Suprapubic skin (tissue), 4 donors: Measurements from ENCODE around the gene SLCO2A1. TPM values are rescaled to one million over a fixed set of nuclear protein-coding genes. Genes with fewer than 3 reads are reported as not detected.

Source experiments
- DNase-seq, 2 donors: peaks; one replicate each; pipeline ENCODE4 v3.0.0-alpha.2; 2019; ENCODE audit warnings: low spot score in 2 of 2
- H3K27ac ChIP-seq: fragments of 200-600 bp; sonication (generic); one replicate; pipeline ENCODE4 v1.5.1; 2019
- H3K27me3 ChIP-seq: fragments of 200-600 bp; sonication (generic); one replicate; pipeline ENCODE4 v1.5.1; 2019
- H3K36me3 ChIP-seq: fragments of 200-600 bp; sonication (generic); one replicate; pipeline ENCODE4 v1.5.1; 2019
- H3K4me1 ChIP-seq: fragments of 200-600 bp; sonication (generic); one replicate; pipeline ENCODE4 v1.5.1; 2019
- H3K4me3 ChIP-seq: fragments of 200-600 bp; sonication (generic); one replicate; pipeline ENCODE4 v1.5.1; 2019; ENCODE audit warnings: mild to moderate bottlenecking
- H3K9me3 ChIP-seq: fragments of 200-600 bp; sonication (generic); one replicate; pipeline ENCODE4 v1.5.1; 2019
- CTCF ChIP-seq, 2 donors: fragments of 200-600 bp in 1 of 2; fragments of 450-650 bp in 1 of 2; sonication (generic) in 1 of 2; IDR thresholded peaks; one replicate each; pipeline ENCODE4 v1.5.1; 2016 to 2019; ENCODE audit warnings: antibody characterized with exemption in 2 of 2, mild to moderate bottlenecking in 1 of 2, moderate library complexity in 1 of 2
- EP300 ChIP-seq: sonication (generic); formaldehyde crosslinking; IDR thresholded peaks from one replicate; pipeline ENCODE4 v1.6.1; 2017; ENCODE audit warnings: antibody characterized with exemption
- POLR2A ChIP-seq, 2 donors: fragments of 450-650 bp; IDR thresholded peaks; one replicate each; pipeline ENCODE4 v1.6.1; 2017; ENCODE audit warnings: antibody characterized with exemption in 2 of 2, mild to moderate bottlenecking in 2 of 2, moderate library complexity in 2 of 2
- POLR2AphosphoS5 ChIP-seq, 3 donors: sonication (generic); formaldehyde crosslinking; IDR thresholded peaks; one replicate each; pipeline ENCODE4 v1.6.1; 2017; ENCODE audit warnings: antibody characterized with exemption in 3 of 3
- WGBS: methylation state at CpG from one replicate; pipeline ENCODE4 v1.1.5; 2018; 5-methylcytosine and 5-hydroxymethylcytosine counted together
- total RNA-seq, 4 donors: library from RNA; depleted of rRNA; stranded (reverse); fragments of >200 nt; gene quantifications; one replicate each; pipeline ENCODE4 v1.1.0, GENCODE V29; 2016

The SLCO2A1 gene
- total RNA-seq, 4 donors from 2014 or later = 25.0 to 38.7 (median 29.4) TPM

- WGBS = 93% methylated on average over 2 of the region's 5 CpGs
- H3K4me3 ChIP-seq = no peak overlapping the region
- DNase-seq = no peak
- peaks cover 4% of the 10 kb centered on the region for H3K4me1 ChIP-seq
- TF ChIP-seq POLR2AphosphoS5 (IDR thresholded peaks at IDR 0.05) (no peak), CTCF (IDR thresholded peaks at IDR 0.05) (no peak), EP300 (no peak), POLR2A (IDR thresholded peaks at IDR 0.05) (no peak)
- no peak overlapping the region for H3K27ac ChIP-seq
- H3K27me3 ChIP-seq = no peaks in the 10 kb centered on the region
- H3K36me3 ChIP-seq = no peaks in the 10 kb centered on the region
- no peaks in the 10 kb centered on the region for H3K9me3 ChIP-seq
Observed at GRCh38 chr3:134003066-134003465, 26.7 kb downstream of the SLCO2A1 start.

GRCh38 chr3:134002306-134002705, 27.4 kb downstream of the SLCO2A1 start:
- Histone ChIP-seq H3K27ac (no peak overlapping the region), H3K36me3 (no peaks in the 10 kb centered on the region), H3K9me3 (no peaks in the 10 kb centered on the region), H3K4me1 (peaks cover 4% of the 10 kb centered on the region), H3K4me3 (no peak overlapping the region), H3K27me3 (no peaks in the 10 kb centered on the region)
- 47% methylated on average over 1 of the region's 1 CpG for WGBS
- TF ChIP-seq EP300 = no peak
- no peak for TF ChIP-seq POLR2A (IDR thresholded peaks at IDR 0.05)
- no peak for DNase-seq

- Histone ChIP-seq H3K4me3 (no peak overlapping the region), H3K36me3 (no peaks in the 10 kb centered on the region), H3K27me3 (no peaks in the 10 kb centered on the region), H3K4me1 (peaks cover 4% of the 10 kb centered on the region), H3K9me3 (no peaks in the 10 kb centered on the region), H3K27ac (no peak overlapping the region)
- WGBS = 85% methylated on average over 5 of the region's 5 CpGs
- no peak for DNase-seq
- TF ChIP-seq POLR2A (IDR thresholded peaks at IDR 0.05) (no peak), EP300 (no peak), CTCF (IDR thresholded peaks at IDR 0.05) (no peak), POLR2AphosphoS5 (IDR thresholded peaks at IDR 0.05) (no peak)
Observed at GRCh38 chr3:134001251-134001650, 28.5 kb downstream of the SLCO2A1 start.

GRCh38 chr3:133999891-134000685, 29.6 kb downstream of the SLCO2A1 start:
- H3K27me3 ChIP-seq = no peaks in the 10 kb centered on the region
- WGBS = 67% methylated on average over 13 of the region's 13 CpGs
- no peak overlapping the region for H3K4me3 ChIP-seq
- no peaks in the 10 kb centered on the region for H3K9me3 ChIP-seq
- no peak overlapping the region for H3K27ac ChIP-seq
- no peak for TF ChIP-seq EP300
- no peak for TF ChIP-seq POLR2A (IDR thresholded peaks at IDR 0.05)
- no peak for TF ChIP-seq CTCF (IDR thresholded peaks at IDR 0.05)
- TF ChIP-seq POLR2AphosphoS5 (IDR thresholded peaks at IDR 0.05) = no peak
- no peaks in the 10 kb centered on the region for H3K36me3 ChIP-seq
- peak in 1 of 2 donors; percentile 58 for DNase-seq
- H3K4me1 ChIP-seq = peaks cover 4% of the 10 kb centered on the region

- H3K36me3 ChIP-seq = no peaks in the 10 kb centered on the region
- no peaks in the 10 kb centered on the region for H3K27me3 ChIP-seq
- no peak for DNase-seq
- TF ChIP-seq EP300 (no peak), POLR2A (IDR thresholded peaks at IDR 0.05) (no peak), CTCF (IDR thresholded peaks at IDR 0.05) (no peak), POLR2AphosphoS5 (IDR thresholded peaks at IDR 0.05) (no peak)
- H3K4me1 ChIP-seq = peaks cover 4% of the 10 kb centered on the region
- 78% methylated on average over 9 of the region's 9 CpGs for WGBS
- no peak overlapping the region for H3K27ac ChIP-seq
- H3K9me3 ChIP-seq = no peaks in the 10 kb centered on the region
- H3K4me3 ChIP-seq = no peak overlapping the region
Observed at GRCh38 chr3:133998691-133999241, 31.0 kb downstream of the SLCO2A1 start.
